ENCODE results near the gene EPS8L3.
"Not testable (repeated sequence)": the region's sequence is repeated elsewhere in the genome, so short reads cannot be mapped to it uniquely, and the experiment has no call there.

DNA sequence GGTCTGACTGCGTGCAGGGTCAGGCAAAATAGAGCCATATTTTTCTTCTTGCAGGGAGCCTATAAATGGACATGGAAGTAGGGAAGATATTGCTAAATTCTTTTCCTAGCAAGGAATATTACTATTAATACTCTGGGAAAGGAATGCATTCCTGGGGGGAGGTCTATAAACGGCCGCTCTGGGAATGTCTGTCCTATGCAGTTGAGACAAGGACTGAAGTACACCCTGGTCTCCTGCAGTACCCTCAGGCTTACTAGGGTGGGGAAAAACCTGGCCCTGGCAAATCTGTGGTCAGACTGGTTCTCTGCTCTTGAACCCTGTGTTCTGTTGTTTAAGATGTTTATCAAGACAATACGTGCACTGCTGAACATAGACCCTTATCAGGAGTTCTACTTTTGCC is 54.8 kb downstream of the EPS8L3 start:
- not testable (repeated sequence) for TF ChIP-seq EZH2 (IDR thresholded peaks at IDR 0.05); POLR2AphosphoS5 (IDR thresholded peaks at IDR 0.05; ENCODE audit: borderline replicate concordance, low read depth, low read length); FOXP2 (optimal IDR thresholded peaks at IDR 0.05; ENCODE audit: control extremely low read depth, extremely low read length, insufficient read depth)

Data from SK-N-MC (cell line).